HG03139 (cell line): ENCODE results near the gene OSBPL10.
"Not testable (repeated sequence)": the region's sequence is repeated elsewhere in the genome, so short reads cannot be mapped to it uniquely, and the experiment has no call there.

Experiments
- ATAC-seq: cut with Tn5 transposase; IDR thresholded peaks from one replicate; pipeline ENCODE4 v1.9.1; 2021; ENCODE audit not compliant: unreplicated experiment

The OSBPL10 gene

DNA sequence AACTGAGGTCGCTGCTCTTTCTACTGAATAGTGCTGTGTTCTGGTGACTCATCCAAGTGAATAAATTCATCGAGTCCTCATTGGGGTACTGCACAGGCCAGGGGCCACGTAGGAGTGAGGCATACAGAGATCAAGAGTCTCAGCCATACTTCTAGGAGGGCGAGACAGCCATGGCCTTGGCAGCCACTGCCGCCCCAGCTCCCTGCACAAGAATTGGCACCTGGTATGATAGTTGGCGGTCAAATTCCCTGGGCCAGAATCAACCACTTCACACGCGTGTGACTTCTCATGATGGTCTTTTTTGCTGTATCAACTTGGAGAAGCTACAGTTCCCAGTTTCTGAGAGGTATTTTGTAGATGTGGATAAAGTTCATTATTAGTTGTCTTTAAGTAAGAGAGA lies 161.6 kb downstream of the OSBPL10 start:
- ATAC-seq = no peak

GRCh38 chr3:31817411-31817966 lies 163.6 kb downstream of the OSBPL10 start:
- no peak for ATAC-seq

- no peak for ATAC-seq
Observed at GRCh38 chr3:31815631-31816440, 165.2 kb downstream of the OSBPL10 start.

GRCh38 chr3:31815006-31815405 lies 166.1 kb downstream of the OSBPL10 start:
- no peak for ATAC-seq

GRCh38 chr3:31813686-31814085 lies 167.4 kb downstream of the OSBPL10 start:
- ATAC-seq = no peak

- ATAC-seq = no peak
Observed at GRCh38 chr3:31813197-31813596, 167.9 kb downstream of the OSBPL10 start.

DNA sequence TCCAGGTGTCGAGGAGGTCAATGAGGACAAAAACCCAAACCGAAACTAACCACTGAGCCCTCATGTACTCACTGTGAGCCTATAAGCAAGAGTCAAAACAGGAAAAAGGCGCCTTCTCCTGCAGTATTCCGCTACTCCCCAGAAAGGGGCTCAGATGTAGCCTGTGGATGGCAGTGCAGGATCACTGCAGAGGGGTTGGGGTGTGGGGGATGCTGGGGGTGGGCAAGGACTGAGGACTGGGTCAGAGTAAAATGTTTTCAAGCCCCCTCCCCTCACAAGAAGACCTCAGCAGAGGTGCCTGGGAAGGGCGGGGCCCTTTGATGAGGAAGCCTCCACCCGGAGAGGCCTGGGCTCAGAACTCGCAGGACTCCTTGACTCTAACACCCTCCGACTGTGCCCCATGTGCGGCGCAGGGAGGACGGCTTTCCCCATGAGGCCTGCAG lies 170.1 kb downstream of the OSBPL10 start:
- ATAC-seq = no peak

DNA sequence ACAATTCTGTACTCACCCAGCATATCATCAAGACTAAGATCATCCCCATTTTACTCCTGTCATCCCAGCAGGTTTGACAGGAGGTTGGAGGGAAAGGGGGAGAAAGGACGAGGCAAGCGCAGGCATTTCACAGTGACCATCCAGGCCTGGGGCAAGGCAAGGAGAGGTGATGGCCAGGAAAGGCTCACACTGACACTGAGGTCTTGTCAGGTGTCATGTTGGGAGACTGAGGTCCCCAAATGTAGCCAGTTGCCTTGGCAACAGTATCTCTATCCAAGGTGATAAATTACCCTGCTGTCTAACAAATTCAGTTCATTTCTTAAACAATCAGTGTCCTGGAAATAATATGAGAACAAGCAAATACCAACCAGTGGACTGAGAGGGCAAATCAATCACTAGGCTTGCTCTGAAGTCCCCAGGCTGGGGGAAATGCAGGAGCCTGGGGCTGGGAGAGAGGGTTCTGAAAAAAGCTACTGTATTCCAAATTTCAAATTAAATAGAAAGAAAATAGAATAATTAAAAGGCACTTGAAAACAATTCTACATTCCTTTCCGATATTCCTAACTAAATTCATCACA lies 172.8 kb downstream of the OSBPL10 start:
- no peak for ATAC-seq

DNA sequence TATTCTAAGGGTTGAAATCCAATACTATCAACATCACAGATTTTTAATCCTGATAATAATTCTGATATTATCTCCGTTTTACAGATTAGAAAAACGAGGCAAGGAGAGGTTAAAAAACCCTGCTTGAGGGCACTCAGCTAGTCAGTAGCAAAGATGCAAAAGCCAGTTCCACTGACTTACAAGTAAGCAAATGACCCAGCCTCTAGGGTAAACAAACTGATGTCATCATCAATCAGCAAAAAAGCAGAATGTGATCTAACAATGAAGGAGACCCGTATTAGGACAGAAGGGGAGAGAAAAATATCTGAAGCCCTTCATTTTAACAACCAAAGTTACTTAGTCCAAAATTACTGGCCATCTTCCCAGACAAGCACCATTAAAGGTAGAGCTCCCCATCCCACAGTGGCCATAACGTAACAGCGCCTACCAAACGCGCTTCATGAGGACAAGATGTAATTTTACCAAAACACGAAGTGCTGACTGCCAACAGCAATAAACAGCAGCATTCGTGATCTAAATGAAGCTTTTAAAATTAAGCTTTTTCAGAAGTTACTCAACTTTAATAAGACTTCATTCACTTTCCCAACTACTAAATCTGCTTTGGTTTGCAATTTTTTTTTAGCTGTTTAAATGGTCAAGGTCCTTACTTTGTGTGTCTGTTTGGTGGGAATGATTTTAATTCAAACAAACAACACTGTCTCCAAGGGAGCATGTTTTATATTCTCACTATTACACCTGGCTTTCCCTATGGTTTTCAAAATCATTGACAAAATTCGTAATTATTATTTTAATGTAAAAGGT lies 176.6 kb downstream of the OSBPL10 start:
- no peak for ATAC-seq

- no peak for ATAC-seq
Observed at GRCh38 chr3:31802981-31803740, 177.9 kb downstream of the OSBPL10 start.

- ATAC-seq = no peak
Observed at GRCh38 chr3:31800436-31800835, 180.6 kb downstream of the OSBPL10 start.

DNA sequence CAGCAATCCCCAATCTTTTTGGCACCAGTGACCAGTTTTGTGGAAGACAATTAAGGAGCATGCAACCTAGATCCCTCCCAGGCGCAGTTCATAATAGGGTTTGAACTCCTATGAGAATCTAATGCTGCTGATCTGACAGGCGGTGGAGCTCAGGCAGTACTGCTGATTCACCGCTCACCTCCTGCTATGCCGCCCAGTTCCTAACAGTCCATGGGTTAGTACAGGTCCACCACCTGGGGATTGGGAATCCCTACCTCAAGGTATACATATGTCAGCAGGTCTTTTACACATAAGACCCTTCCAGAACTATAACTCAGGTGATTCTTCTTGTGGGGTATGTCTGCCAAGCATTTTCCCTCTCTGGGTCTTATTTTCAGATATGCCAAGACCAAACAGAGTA lies 182.2 kb downstream of the OSBPL10 start:
- no peak for ATAC-seq

- ATAC-seq = no peak
Observed at GRCh38 chr3:31793821-31794220, 187.2 kb downstream of the OSBPL10 start.

DNA sequence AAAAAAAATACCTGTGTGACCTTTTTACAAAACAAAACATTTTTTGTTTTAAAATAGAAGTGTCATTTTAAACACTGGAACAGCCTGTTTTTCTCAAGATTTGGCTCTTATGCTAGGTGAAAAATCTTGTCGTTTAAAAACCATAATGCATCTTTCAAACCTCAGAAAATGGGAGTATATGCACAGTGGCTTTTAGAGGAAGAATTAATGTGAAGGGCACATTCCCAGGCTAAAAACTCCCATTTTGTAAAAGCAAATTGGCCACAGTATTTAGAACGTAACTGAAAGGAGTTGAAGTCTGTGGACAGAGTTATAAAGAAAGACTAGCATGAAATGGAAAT lies 190.0 kb downstream of the OSBPL10 start:
- no peak for ATAC-seq

GRCh38 chr3:31790193-31791089 lies 190.6 kb downstream of the OSBPL10 start:
- ATAC-seq = no peak

GRCh38 chr3:31789429-31789828 lies 191.6 kb downstream of the OSBPL10 start:
- no peak for ATAC-seq

DNA sequence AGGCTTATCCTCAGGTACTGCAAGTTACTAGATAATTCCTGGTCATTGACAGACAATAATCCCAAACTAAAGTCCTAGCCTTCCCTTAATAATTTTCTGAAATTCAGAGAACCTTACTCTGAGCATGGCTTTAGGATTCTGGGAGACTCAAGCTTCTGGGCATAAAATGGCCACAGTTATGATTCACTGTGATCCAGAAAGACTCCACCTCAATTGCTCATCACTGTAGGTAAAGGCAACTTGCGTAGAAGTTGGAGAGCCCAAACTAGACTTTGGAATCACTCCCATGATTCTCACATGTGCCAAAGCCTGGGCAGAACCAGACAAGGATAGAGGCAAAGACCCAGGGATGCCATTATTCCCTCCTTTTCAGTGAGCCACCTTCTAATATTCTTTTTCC lies 195.3 kb downstream of the OSBPL10 start:
- no peak for ATAC-seq

GRCh38 chr3:31785286-31785685 lies 195.8 kb downstream of the OSBPL10 start:
- no peak for ATAC-seq

GRCh38 chr3:31783851-31784250 lies 197.2 kb downstream of the OSBPL10 start:
- not testable (repeated sequence) for ATAC-seq

- ATAC-seq = not testable (repeated sequence)
Observed at GRCh38 chr3:31782306-31782705, 198.8 kb downstream of the OSBPL10 start.
